NCI-H128 (cell line): ENCODE data around the gene ZFP3.
A peak's percentile ranks its signal among the peaks of the same experiment; 100 is the strongest.
"Not testable (repeated sequence)": the region's sequence is repeated elsewhere in the genome, so short reads cannot be mapped to it uniquely, and the experiment has no call there.

ENCODE experiments used
- DNase-seq: peaks from one replicate; lab custom pipeline; 2025; ENCODE audit not compliant: unreplicated experiment; lab: John Stamatoyannopoulos, UW

Gene ZFP3

GRCh38 chr17:5077275-5077674 lies 992 bp upstream of the ZFP3 start:
- DNase-seq: not testable (repeated sequence)

- DNase-seq: no peak
Observed at GRCh38 chr17:5077781-5078105, 524 bp upstream of the ZFP3 start.

- DNase-seq: no peak
Observed at GRCh38 chr17:5080591-5080990, 2.3 kb downstream of the ZFP3 start.

GRCh38 chr17:5092218-5093010 lies 14.1 kb downstream of the ZFP3 start:
- DNase-seq: no peak

GRCh38 chr17:5096731-5097100 lies 18.4 kb downstream of the ZFP3 start:
- no peak for DNase-seq

- no peak for DNase-seq
Observed at GRCh38 chr17:5097101-5097834, 19.0 kb downstream of the ZFP3 start.

- DNase-seq: no peak
Observed at GRCh38 chr17:5099271-5099670, 21.0 kb downstream of the ZFP3 start.

- no peak for DNase-seq
Observed at GRCh38 chr17:5100832-5101231, 22.6 kb downstream of the ZFP3 start.

GRCh38 chr17:5110816-5111215 lies 32.5 kb downstream of the ZFP3 start:
- DNase-seq: no peak

GRCh38 chr17:5111402-5112204 lies 33.3 kb downstream of the ZFP3 start, which contains the start of gene ZNF232:
TSS of gene ZNF232 (minus strand) at chr17:5111878. CDS start at chr17:5111822, 56 bp downstream.
- peak; percentile 75 for DNase-seq

GRCh38 chr17:5115673-5116651 lies 37.7 kb downstream of the ZFP3 start, which contains the start of gene USP6:
TSS of gene USP6 (plus strand) at chr17:5116032. CDS start at chr17:5130368, 14,336 bp downstream.
- no peak for DNase-seq

GRCh38 chr17:5118219-5118618 lies 40.0 kb downstream of the ZFP3 start:
- DNase-seq: no peak

- no peak for DNase-seq
Observed at GRCh38 chr17:5120036-5120435, 41.8 kb downstream of the ZFP3 start.

GRCh38 chr17:5120436-5121185 lies 42.3 kb downstream of the ZFP3 start:
- not testable (repeated sequence) for DNase-seq

- no peak for DNase-seq
Observed at GRCh38 chr17:5121186-5121841, 43.0 kb downstream of the ZFP3 start.

- DNase-seq: not testable (repeated sequence)
Observed at GRCh38 chr17:5122056-5122455, 43.8 kb downstream of the ZFP3 start.

GRCh38 chr17:5122586-5123342 lies 44.5 kb downstream of the ZFP3 start:
- DNase-seq: no peak

- DNase-seq: no peak
Observed at GRCh38 chr17:5123343-5124124, 45.3 kb downstream of the ZFP3 start.
